GM18505 (cell line): ENCODE measurements around the gene PKNOX2.

ENCODE experiments used
- ATAC-seq: cut with Tn5 transposase; IDR thresholded peaks from one replicate; pipeline ENCODE4 v1.9.1; 2021; ENCODE audit not compliant: unreplicated experiment
- POLR2A ChIP-seq: IDR thresholded peaks from 4 replicates; pipeline ENCODE4 v1.6.1; 2011; ENCODE audit warnings: borderline replicate concordance; ENCODE audit not compliant: insufficient read depth, insufficient read length; ENCODE audit errors: extremely low read depth

The PKNOX2 gene

GRCh38 chr11:125369808-125370207 is 205.3 kb downstream of the PKNOX2 start:
- no peak for ATAC-seq
- no peak for TF ChIP-seq POLR2A

GRCh38 chr11:125370561-125371389 is 206.2 kb downstream of the PKNOX2 start:
- ATAC-seq: no peak
- TF ChIP-seq POLR2A: no peak

- ATAC-seq: no peak
- TF ChIP-seq POLR2A: no peak
Observed at GRCh38 chr11:125371431-125371935, 206.9 kb downstream of the PKNOX2 start.

DNA sequence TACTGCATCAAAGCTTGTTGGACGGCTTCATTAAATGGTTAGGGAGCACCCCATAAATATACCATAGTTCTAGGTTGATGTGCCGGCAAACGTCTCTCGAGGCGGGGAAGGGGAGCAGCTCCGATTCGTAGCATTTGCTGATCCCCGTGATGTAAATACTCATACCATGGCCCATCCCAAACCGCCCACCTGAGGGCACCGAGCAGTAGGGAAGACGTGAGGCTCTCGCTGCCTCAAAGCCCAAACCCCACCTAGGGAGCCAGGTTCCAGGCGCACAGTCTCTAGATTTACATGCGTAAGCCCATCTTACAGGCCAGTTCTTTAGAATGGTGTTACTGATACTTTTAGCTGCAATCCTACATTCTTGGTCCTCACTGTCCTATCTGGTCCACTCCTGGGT is 207.5 kb downstream of the PKNOX2 start:
- TF ChIP-seq POLR2A: no peak
- ATAC-seq: no peak

GRCh38 chr11:125372911-125373310 is 208.4 kb downstream of the PKNOX2 start:
- ATAC-seq: no peak
- TF ChIP-seq POLR2A: no peak

DNA sequence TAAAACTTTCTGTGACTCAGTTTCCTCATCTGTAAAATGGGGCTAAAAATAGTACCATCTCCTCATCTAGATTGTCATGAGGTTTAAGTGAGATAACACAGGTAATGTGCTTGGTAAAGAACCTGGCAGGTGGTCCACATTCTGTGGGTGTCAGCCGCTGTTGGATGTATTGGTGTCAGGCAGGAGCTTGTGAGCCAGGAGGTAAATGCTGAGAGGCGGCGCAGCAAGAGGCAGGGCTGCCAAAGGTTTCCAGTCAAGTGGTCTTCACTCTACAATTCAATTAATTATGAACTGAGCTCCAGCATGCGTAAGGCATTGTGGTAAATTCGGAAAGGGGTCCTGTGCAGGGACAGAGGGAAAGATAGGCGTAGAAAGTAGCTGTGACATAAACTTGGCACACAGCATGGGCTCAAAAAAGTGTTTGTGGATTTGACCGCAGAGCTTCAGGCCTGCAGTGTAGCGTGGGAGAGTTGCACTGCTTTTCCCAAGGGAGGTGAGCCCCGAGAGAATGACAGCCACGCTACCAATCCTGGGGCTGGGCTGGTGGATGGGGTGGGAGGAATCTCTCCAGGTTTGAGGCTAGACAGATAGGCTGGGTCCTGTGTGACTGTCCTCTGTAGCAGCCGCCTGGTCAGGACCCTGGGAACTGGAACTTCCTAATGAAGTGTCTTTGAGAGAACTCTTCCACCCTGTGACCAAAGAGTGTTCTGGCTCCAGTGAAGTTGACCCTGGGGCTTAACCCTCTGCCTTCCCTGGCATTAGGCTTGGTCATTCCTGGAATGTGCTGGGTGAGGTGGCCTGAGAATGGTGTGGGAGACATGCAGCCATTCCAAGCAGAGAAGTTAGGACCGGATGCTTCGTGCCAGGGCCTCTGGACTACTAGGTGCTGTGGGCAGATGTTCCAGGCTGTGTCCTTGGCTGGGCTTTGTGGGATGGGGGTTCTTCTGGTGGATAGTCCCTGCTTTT is 209.2 kb downstream of the PKNOX2 start:
- TF ChIP-seq POLR2A: no peak
- ATAC-seq: no peak

DNA sequence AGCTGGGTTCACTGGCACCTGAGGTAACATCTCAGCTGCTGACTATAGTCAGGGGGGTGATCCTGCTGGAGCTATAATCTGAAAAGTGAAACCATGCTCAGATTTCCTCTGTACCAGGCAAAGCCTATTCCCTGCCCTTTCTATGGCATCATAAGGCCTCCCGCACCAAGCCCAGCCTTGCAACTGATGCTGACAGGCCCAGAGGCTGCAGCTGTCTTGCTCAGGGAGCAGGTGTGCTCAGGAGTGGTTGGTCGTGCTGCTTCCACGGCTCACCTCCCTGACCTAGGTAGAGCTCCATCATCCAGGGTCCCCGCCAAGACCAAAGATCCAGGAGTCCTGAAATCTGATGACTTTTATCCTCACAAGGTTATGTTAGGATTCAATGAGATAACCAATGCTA is 209.8 kb downstream of the PKNOX2 start:
- no peak for ATAC-seq

DNA sequence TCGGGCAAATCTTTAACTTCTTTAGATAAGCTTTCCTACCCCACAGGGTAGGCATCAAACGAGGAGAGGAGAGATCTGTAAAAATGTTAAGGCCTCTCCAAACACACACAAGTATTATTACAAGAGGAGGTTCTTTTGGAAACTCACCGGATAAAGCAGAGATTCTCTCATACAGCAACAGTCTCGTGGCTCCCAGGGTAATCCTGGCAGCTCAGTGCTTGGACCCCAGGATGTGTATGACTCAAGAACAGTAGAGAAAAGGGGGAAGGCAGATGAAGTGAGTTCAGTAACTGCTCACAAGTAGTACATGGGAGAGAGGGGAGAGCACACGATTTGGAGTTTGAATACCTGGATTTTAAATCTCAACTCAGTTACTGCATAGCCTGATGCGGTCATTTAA is 210.6 kb downstream of the PKNOX2 start:
- no peak for TF ChIP-seq POLR2A

More for the DNA sequence above, 209.8 kb downstream of the PKNOX2 start:
- no peak for TF ChIP-seq POLR2A

DNA sequence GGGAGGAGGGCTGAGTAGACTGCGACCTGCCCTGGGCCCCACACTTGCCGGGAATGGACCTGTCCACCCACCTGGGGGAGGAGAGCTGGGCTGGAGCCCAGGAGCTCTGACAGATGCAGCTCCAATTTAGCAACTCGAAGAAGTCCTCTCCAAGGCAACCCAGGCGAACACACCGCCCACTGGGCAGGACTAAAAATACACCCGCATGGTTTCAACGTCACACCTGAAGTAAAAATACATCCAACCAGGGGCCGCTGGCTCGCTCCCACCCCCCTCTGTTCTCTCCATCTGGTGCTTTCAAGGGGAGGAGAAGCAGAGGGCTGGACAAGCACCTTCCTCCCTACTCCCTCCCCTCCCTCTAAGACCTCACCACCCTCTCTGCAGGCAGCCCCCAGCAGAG is 211.6 kb downstream of the PKNOX2 start:
- TF ChIP-seq POLR2A: no peak

More for the DNA sequence above, 210.6 kb downstream of the PKNOX2 start:
- no peak for ATAC-seq

DNA sequence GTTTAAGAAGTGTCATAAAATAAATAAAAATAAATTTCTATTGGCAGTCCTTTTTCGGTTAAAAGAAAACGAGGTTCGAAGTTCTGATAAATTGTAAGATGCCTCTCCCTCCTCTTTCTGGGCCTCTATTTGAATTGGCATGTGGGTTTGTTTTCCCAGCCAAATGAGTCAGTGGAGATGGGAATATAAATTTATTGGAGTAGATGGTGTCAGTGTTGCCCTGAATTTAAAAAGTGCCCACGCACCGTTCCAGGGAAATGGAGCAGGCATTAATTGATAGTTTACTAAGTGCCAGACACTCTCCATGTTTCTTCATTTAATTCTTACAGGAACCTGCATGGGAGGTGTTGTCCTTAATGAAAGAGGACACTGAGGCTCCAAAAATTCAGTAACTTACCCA is 212.3 kb downstream of the PKNOX2 start:
- TF ChIP-seq POLR2A: no peak
- no peak for ATAC-seq

More for the DNA sequence above, 211.6 kb downstream of the PKNOX2 start:
- no peak for ATAC-seq

GRCh38 chr11:125378083-125378482 is 213.5 kb downstream of the PKNOX2 start:
- no peak for ATAC-seq
- no peak for TF ChIP-seq POLR2A

DNA sequence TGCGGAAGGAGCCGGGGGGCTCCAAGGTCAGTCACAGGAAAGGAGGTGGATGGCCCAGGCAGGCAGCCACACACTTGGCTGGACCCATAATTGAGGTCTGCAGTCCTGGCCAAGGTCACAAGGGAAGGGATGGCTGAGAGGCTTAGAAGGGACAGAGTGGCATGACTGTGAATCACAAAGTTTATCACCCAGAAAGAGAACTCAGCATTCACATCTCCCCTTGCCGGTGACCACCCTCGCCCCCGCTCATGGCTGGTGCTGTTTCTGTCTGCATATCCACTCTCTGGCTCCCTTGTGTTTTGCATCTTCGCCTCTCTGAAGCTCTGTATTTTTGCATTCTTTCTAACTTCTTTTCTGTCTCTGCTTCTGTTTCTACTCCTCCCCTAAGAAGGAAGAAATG is 214.0 kb downstream of the PKNOX2 start:
- TF ChIP-seq POLR2A: no peak
- no peak for ATAC-seq

GRCh38 chr11:125379565-125379964 is 215.0 kb downstream of the PKNOX2 start:
- TF ChIP-seq POLR2A: no peak
- ATAC-seq: no peak
